ENCODE data around the gene GLYATL2. TPM values are rescaled to one million over a fixed set of nuclear protein-coding genes. Genes with fewer than 3 reads are reported as not detected.

GLYATL2 gene
- total RNA-seq, 1 donor from 2014 or later = 0.62 TPM

GRCh38 chr11:58880166-58880565 lies 35.7 kb upstream of the GLYATL2 start:
- Mint-ChIP-seq H3K4me3 (ENCODE audit: unreplicated experiment) (no peak overlapping the region), H3K9me3 (ENCODE audit: unreplicated experiment) (peaks cover 30% of the 10 kb centered on the region), H3K27me3 (ENCODE audit: unreplicated experiment) (peaks cover 3% of the 10 kb centered on the region), H3K36me3 (ENCODE audit: low read depth, unreplicated experiment) (peaks cover 35% of the 10 kb centered on the region), H3K4me1 (ENCODE audit: unreplicated experiment) (no peaks in the 10 kb centered on the region), H3K27ac (ENCODE audit: unreplicated experiment) (no peak overlapping the region)
- no peak for DNase-seq (ENCODE audit: low spot score)
- TF ChIP-seq CTCF (IDR thresholded peaks at IDR 0.05; ENCODE audit: unreplicated experiment) = no peak

- peaks cover 20% of the 10 kb centered on the region for H3K36me3 Mint-ChIP-seq (ENCODE audit: low read depth, unreplicated experiment)
- H3K27ac Mint-ChIP-seq (ENCODE audit: unreplicated experiment) = no peak overlapping the region
- H3K9me3 Mint-ChIP-seq (ENCODE audit: unreplicated experiment) = peaks cover 7% of the 10 kb centered on the region
- H3K27me3 Mint-ChIP-seq (ENCODE audit: unreplicated experiment) = no peaks in the 10 kb centered on the region
- no peak for DNase-seq (ENCODE audit: low spot score)
- no peak overlapping the region for H3K4me3 Mint-ChIP-seq (ENCODE audit: unreplicated experiment)
- H3K4me1 Mint-ChIP-seq (ENCODE audit: unreplicated experiment) = no peaks in the 10 kb centered on the region
- TF ChIP-seq CTCF (IDR thresholded peaks at IDR 0.05; ENCODE audit: unreplicated experiment) = no peak
These were observed 23.1 kb upstream of the GLYATL2 start for GRCh38 chr11:58867556-58867955.

GRCh38 chr11:58866788-58867187 lies 22.3 kb upstream of the GLYATL2 start:
- peaks cover 20% of the 10 kb centered on the region for H3K36me3 Mint-ChIP-seq (ENCODE audit: low read depth, unreplicated experiment)
- no peak for DNase-seq (ENCODE audit: low spot score)
- TF ChIP-seq CTCF (IDR thresholded peaks at IDR 0.05; ENCODE audit: unreplicated experiment) = no peak
- no peaks in the 10 kb centered on the region for H3K4me1 Mint-ChIP-seq (ENCODE audit: unreplicated experiment)
- H3K27ac Mint-ChIP-seq (ENCODE audit: unreplicated experiment) = no peak overlapping the region
- H3K27me3 Mint-ChIP-seq (ENCODE audit: unreplicated experiment) = no peaks in the 10 kb centered on the region
- H3K4me3 Mint-ChIP-seq (ENCODE audit: unreplicated experiment) = no peak overlapping the region
- peaks cover 7% of the 10 kb centered on the region for H3K9me3 Mint-ChIP-seq (ENCODE audit: unreplicated experiment)

- DNase-seq (ENCODE audit: low spot score) = no peak
- Mint-ChIP-seq H3K4me1 (ENCODE audit: unreplicated experiment) (no peaks in the 10 kb centered on the region), H3K4me3 (ENCODE audit: unreplicated experiment) (no peak overlapping the region), H3K9me3 (ENCODE audit: unreplicated experiment) (peaks cover 14% of the 10 kb centered on the region), H3K36me3 (ENCODE audit: low read depth, unreplicated experiment) (peaks cover 17% of the 10 kb centered on the region), H3K27ac (ENCODE audit: unreplicated experiment) (no peak overlapping the region), H3K27me3 (ENCODE audit: unreplicated experiment) (no peaks in the 10 kb centered on the region)
- no peak for TF ChIP-seq CTCF (IDR thresholded peaks at IDR 0.05; ENCODE audit: unreplicated experiment)
These were observed 19.8 kb upstream of the GLYATL2 start for GRCh38 chr11:58864335-58864734.

GRCh38 chr11:58863697-58864096 lies 19.2 kb upstream of the GLYATL2 start:
- Mint-ChIP-seq H3K4me3 (ENCODE audit: unreplicated experiment) (no peak overlapping the region), H3K9me3 (ENCODE audit: unreplicated experiment) (peaks cover 19% of the 10 kb centered on the region), H3K27me3 (ENCODE audit: unreplicated experiment) (no peaks in the 10 kb centered on the region), H3K27ac (ENCODE audit: unreplicated experiment) (no peak overlapping the region), H3K4me1 (ENCODE audit: unreplicated experiment) (no peaks in the 10 kb centered on the region), H3K36me3 (ENCODE audit: low read depth, unreplicated experiment) (peaks cover 15% of the 10 kb centered on the region)
- DNase-seq (ENCODE audit: low spot score) = no peak
- no peak for TF ChIP-seq CTCF (IDR thresholded peaks at IDR 0.05; ENCODE audit: unreplicated experiment)
